ENCODE results near the gene SBNO1.

SBNO1 gene

DNA sequence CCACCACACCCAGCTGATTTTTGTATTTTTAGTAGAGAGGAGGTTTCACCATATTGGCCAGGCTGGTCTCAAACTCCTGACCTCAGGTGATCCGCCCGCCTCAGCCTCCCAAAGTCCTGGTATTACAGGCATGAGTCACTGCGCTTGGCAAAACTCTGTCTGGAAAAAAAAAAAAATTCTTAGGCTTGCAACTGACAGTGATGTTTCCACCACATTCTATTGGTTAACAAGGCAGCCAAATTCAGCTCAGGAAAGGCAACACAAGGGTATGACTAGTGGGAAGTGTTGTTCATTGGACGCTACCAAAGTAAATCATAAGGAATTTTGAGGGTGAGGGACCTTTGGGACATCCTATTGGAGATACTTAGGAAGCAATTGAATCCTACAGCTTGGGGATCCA is 2.9 kb upstream of the SBNO1 start:
- Histone ChIP-seq H3K4me1 (ENCODE audit: control insufficient read depth in 2 of 2, insufficient read depth in 1 of 2, low read depth in 1 of 2, low read length in 2 of 2) (peaks cover 5 to 8% of the 10 kb centered on the region in 2 donors), H3K9ac (ENCODE audit: low read depth, low read length, poor library complexity) (no peak overlapping the region), H3K4me2 (ENCODE audit: insufficient read depth, low read length, poor library complexity, severe bottlenecking) (no peak overlapping the region), H3K27me3 (ENCODE audit: control insufficient read depth in 3 of 3, insufficient read depth in 3 of 3, low read depth in 1 of 3, low read length in 3 of 3) (no peaks in the 10 kb centered on the region), H3K4ac (ENCODE audit: low read length) (no peak overlapping the region), H3K36me3 (replicated peaks in 1 of 2; ENCODE audit: control insufficient read depth in 2 of 2, insufficient read depth in 2 of 2, low read length in 2 of 2) (no peaks in the 10 kb centered on the region), H3K18ac (ENCODE audit: low read length) (no peak overlapping the region), H4K91ac (ENCODE audit: low read depth, low read length, poor library complexity) (no peak overlapping the region), H2BK15ac (ENCODE audit: low read length) (no peak overlapping the region), H2BK12ac (ENCODE audit: low read length) (no peak overlapping the region), H3K79me1 (ENCODE audit: low read depth, low read length) (peaks cover 4% of the 10 kb centered on the region), H2AK5ac (ENCODE audit: low read depth, low read length) (no peak overlapping the region), H4K8ac (ENCODE audit: low read depth, low read length) (no peak overlapping the region), H2AFZ (ENCODE audit: low read length) (no peak overlapping the region), H2BK120ac (ENCODE audit: low read depth, low read length) (no peak overlapping the region), H2BK5ac (ENCODE audit: low read length) (no peak overlapping the region), H3K23ac (ENCODE audit: low read depth, low read length, poor library complexity) (no peak overlapping the region), H3K14ac (ENCODE audit: low read length) (no peak overlapping the region), H3K4me3 (ENCODE audit: low read length in 2 of 2) (no peak overlapping the region), H3K9me3 (replicated peaks in 1 of 2; ENCODE audit: control insufficient read depth in 2 of 2, insufficient read depth in 1 of 2, low read depth in 1 of 2, low read length in 2 of 2) (no peaks in the 10 kb centered on the region), H3K27ac (replicated peaks; ENCODE audit: low read length) (no peak overlapping the region)
- DNase-seq (ENCODE audit: low spot score): no peak
- WGBS, 2 donors (ENCODE audit: extremely low coverage in 2 of 2, insufficient read length in 2 of 2, insufficient replicate concordance in 1 of 2): no CpG with 5 or more reads among the region's 4 CpGs

DNA sequence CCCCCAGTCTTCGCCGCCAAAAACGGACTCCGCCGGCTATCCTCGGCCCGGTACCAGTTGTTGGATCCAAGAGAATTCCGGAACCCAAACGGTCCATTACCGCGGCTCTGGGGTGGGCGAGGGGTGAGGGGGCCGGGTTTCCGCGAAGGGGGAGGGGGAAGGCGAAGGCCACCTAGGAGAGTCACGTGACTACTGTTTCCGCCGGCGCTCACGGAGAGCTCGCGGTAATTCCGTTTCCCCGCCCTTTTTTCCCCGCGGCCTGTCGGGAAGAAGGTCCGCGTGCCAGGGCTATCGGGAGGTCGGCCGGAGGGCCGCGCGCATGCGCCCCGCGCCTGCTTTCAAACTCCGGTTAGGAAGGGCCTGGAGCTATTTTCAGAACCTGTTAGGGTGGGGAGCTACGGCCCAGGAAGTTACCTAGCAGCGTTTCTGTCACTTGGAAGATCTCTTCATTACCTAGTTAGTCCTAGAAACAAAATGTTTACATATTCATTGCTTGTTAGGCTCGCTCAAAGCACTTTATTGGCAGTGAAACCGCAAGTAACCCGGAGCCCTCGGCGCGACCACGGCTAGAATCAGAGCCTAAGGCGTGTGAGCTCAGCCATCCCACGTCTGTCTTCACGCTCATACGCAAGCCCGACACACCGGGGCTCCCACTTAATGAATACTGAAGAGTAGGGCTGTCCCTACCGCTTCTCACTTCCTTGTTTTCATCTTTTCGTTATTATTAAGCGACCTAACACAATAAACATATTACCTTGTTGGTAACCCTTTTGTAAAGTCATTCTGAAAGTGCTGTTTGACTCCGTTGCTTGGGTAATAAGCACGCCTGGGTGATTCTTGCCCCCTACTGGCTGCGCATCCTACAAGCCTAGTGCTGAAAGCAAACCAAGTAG is 624 bp upstream of the SBNO1 start:
- Histone ChIP-seq H3K79me1 (ENCODE audit: low read depth, low read length) (peaks cover 4% of the 10 kb centered on the region), H3K18ac (ENCODE audit: low read length) (peak overlapping the region; percentile 98), H3K14ac (ENCODE audit: low read length) (no peak overlapping the region), H3K36me3 (replicated peaks in 1 of 2; ENCODE audit: control insufficient read depth in 2 of 2, insufficient read depth in 2 of 2, low read length in 2 of 2) (peaks cover 0 to 5% of the 10 kb centered on the region in 2 donors), H2BK12ac (ENCODE audit: low read length) (no peak overlapping the region), H3K27ac (replicated peaks; ENCODE audit: low read length) (peak overlapping the region; percentile 85), H3K4ac (ENCODE audit: low read length) (no peak overlapping the region), H2AK5ac (ENCODE audit: low read depth, low read length) (no peak overlapping the region), H2BK5ac (ENCODE audit: low read length) (peak overlapping the region; percentile 99), H3K4me1 (ENCODE audit: control insufficient read depth in 2 of 2, insufficient read depth in 1 of 2, low read depth in 1 of 2, low read length in 2 of 2) (peaks cover 5 to 8% of the 10 kb centered on the region in 2 donors), H3K23ac (ENCODE audit: low read depth, low read length, poor library complexity) (peak overlapping the region; percentile 20), H2BK120ac (ENCODE audit: low read depth, low read length) (no peak overlapping the region), H3K4me3 (ENCODE audit: low read length in 2 of 2) (peak overlapping the region; percentile 65 to 81), H3K9ac (ENCODE audit: low read depth, low read length, poor library complexity) (no peak overlapping the region), H4K91ac (ENCODE audit: low read depth, low read length, poor library complexity) (no peak overlapping the region), H2BK15ac (ENCODE audit: low read length) (peak overlapping the region; percentile 71), H2AFZ (ENCODE audit: low read length) (peak overlapping the region; percentile 94), H3K9me3 (replicated peaks in 1 of 2; ENCODE audit: control insufficient read depth in 2 of 2, insufficient read depth in 1 of 2, low read depth in 1 of 2, low read length in 2 of 2) (no peaks in the 10 kb centered on the region), H3K4me2 (ENCODE audit: insufficient read depth, low read length, poor library complexity, severe bottlenecking) (peak overlapping the region; percentile 56), H3K27me3 (ENCODE audit: control insufficient read depth in 3 of 3, insufficient read depth in 3 of 3, low read depth in 1 of 3, low read length in 3 of 3) (no peaks in the 10 kb centered on the region), H4K8ac (ENCODE audit: low read depth, low read length) (no peak overlapping the region)
- no CpG with 5 or more reads among the region's 61 CpGs for WGBS, 2 donors (ENCODE audit: extremely low coverage in 2 of 2, insufficient read length in 2 of 2, insufficient replicate concordance in 1 of 2)
- peak; percentile 99 for DNase-seq (ENCODE audit: low spot score)

DNA sequence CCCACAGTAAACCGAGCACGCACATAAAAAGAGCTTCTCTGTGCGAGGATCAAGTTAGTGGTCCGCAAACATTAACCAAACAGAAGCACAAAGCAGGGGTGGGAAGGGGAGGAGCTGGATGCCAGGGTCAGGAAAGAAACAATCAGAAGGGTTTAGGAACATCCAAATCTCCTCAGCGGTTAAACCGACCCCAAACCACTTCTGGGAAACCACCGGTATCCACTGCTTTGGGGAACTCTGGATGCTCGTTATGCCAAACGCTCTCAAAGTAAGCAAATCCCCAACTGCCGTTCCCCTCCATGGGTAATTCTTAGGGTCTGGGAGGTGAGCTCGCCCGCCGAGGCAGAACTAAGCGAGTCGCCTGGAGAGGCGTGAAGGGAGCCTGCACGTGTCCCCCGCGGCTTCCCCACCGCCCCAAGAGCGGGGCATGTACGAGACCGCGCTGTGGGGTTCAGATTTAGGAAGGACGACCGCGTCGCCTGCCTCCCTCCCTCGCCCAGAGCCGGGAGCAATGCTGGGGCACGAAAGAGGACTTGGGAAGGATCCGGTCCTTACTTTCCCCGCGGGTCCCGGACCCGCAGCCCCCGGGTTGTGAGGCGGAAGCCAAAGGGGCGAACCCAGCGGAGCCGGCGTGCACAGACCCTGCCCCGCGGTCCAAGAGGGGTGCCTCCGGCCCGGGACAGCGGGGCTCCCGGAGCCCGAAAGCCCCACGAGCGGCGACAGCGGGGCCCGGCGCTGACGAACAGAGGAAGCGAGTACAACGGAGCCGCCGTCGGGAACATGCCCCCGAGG is 711 bp downstream of the SBNO1 start:
- Histone ChIP-seq H3K14ac (ENCODE audit: low read length) (peak overlapping the region; percentile 40), H2AFZ (ENCODE audit: low read length) (peak overlapping the region; percentile 87), H3K4ac (ENCODE audit: low read length) (peak overlapping the region; percentile 76), H3K27ac (replicated peaks; ENCODE audit: low read length) (peak overlapping the region; percentile 85), H3K79me1 (ENCODE audit: low read depth, low read length) (peaks cover 4% of the 10 kb centered on the region), H3K36me3 (replicated peaks in 1 of 2; ENCODE audit: control insufficient read depth in 2 of 2, insufficient read depth in 2 of 2, low read length in 2 of 2) (peaks cover 0 to 17% of the 10 kb centered on the region in 2 donors), H3K23ac (ENCODE audit: low read depth, low read length, poor library complexity) (peak overlapping the region; percentile 58), H3K18ac (ENCODE audit: low read length) (peak overlapping the region; percentile 96), H3K9ac (ENCODE audit: low read depth, low read length, poor library complexity) (peak overlapping the region; percentile 96), H2BK5ac (ENCODE audit: low read length) (peak overlapping the region; percentile 99), H3K4me2 (ENCODE audit: insufficient read depth, low read length, poor library complexity, severe bottlenecking) (peak overlapping the region; percentile 68), H3K27me3 (ENCODE audit: control insufficient read depth in 3 of 3, insufficient read depth in 3 of 3, low read depth in 1 of 3, low read length in 3 of 3) (no peaks in the 10 kb centered on the region), H3K4me1 (ENCODE audit: control insufficient read depth in 2 of 2, insufficient read depth in 1 of 2, low read depth in 1 of 2, low read length in 2 of 2) (peaks cover 5 to 8% of the 10 kb centered on the region in 2 donors), H2AK5ac (ENCODE audit: low read depth, low read length) (peak overlapping the region; percentile 79), H3K9me3 (replicated peaks in 1 of 2; ENCODE audit: control insufficient read depth in 2 of 2, insufficient read depth in 1 of 2, low read depth in 1 of 2, low read length in 2 of 2) (no peaks in the 10 kb centered on the region), H2BK15ac (ENCODE audit: low read length) (peak overlapping the region; percentile 38), H4K8ac (ENCODE audit: low read depth, low read length) (no peak overlapping the region), H4K91ac (ENCODE audit: low read depth, low read length, poor library complexity) (no peak overlapping the region), H3K4me3 (ENCODE audit: low read length in 2 of 2) (peak overlapping the region; percentile 65 to 91), H2BK12ac (ENCODE audit: low read length) (peak overlapping the region; percentile 22), H2BK120ac (ENCODE audit: low read depth, low read length) (peak overlapping the region; percentile 95)
- peak; percentile 63 for DNase-seq (ENCODE audit: low spot score)
- WGBS, 2 donors (ENCODE audit: extremely low coverage in 2 of 2, insufficient read length in 2 of 2, insufficient replicate concordance in 1 of 2): no CpG with 5 or more reads among the region's 62 CpGs

DNA sequence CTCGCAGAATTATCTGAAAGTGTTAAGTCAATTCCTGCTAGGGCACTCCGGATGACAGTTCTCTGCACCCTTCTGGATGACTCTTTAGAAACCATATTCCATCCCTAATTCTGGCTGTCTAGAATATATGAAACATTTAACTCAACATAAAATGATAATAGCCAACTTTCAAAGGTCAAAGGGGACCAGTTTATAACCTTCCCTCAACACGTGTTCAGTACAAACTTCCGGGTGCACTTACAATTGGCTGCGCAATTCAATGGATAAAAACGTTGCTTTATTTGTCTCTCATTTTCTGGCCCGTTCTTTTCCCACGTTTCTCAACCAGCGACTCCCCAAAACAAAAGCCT is 1.3 kb downstream of the SBNO1 start:
- Histone ChIP-seq H2AFZ (ENCODE audit: low read length) (peak overlapping the region; percentile 87), H3K9ac (ENCODE audit: low read depth, low read length, poor library complexity) (no peak overlapping the region), H4K91ac (ENCODE audit: low read depth, low read length, poor library complexity) (no peak overlapping the region), H3K36me3 (replicated peaks in 1 of 2; ENCODE audit: control insufficient read depth in 2 of 2, insufficient read depth in 2 of 2, low read length in 2 of 2) (peaks cover 0 to 20% of the 10 kb centered on the region in 2 donors), H3K4me2 (ENCODE audit: insufficient read depth, low read length, poor library complexity, severe bottlenecking) (peak overlapping the region; percentile 68), H3K27me3 (ENCODE audit: control insufficient read depth in 3 of 3, insufficient read depth in 3 of 3, low read depth in 1 of 3, low read length in 3 of 3) (no peaks in the 10 kb centered on the region), H3K14ac (ENCODE audit: low read length) (no peak overlapping the region), H4K8ac (ENCODE audit: low read depth, low read length) (no peak overlapping the region), H3K4me3 (ENCODE audit: low read length in 2 of 2) (peak overlapping the region; percentile 65 to 91), H3K27ac (replicated peaks; ENCODE audit: low read length) (peak overlapping the region; percentile 85), H2BK15ac (ENCODE audit: low read length) (no peak overlapping the region), H2BK120ac (ENCODE audit: low read depth, low read length) (no peak overlapping the region), H3K23ac (ENCODE audit: low read depth, low read length, poor library complexity) (no peak overlapping the region), H2BK5ac (ENCODE audit: low read length) (no peak overlapping the region), H3K4ac (ENCODE audit: low read length) (no peak overlapping the region), H3K9me3 (replicated peaks in 1 of 2; ENCODE audit: control insufficient read depth in 2 of 2, insufficient read depth in 1 of 2, low read depth in 1 of 2, low read length in 2 of 2) (no peaks in the 10 kb centered on the region), H2AK5ac (ENCODE audit: low read depth, low read length) (no peak overlapping the region), H2BK12ac (ENCODE audit: low read length) (no peak overlapping the region), H3K4me1 (ENCODE audit: control insufficient read depth in 2 of 2, insufficient read depth in 1 of 2, low read depth in 1 of 2, low read length in 2 of 2) (peaks cover 5 to 8% of the 10 kb centered on the region in 2 donors), H3K18ac (ENCODE audit: low read length) (no peak overlapping the region), H3K79me1 (ENCODE audit: low read depth, low read length) (peaks cover 6% of the 10 kb centered on the region)
- WGBS, 2 donors (ENCODE audit: extremely low coverage in 2 of 2, insufficient read length in 2 of 2, insufficient replicate concordance in 1 of 2): no CpG with 5 or more reads among the region's 9 CpGs
- no peak for DNase-seq (ENCODE audit: low spot score)
